B cell (primary cell): ENCODE results near the gene DYNLT2B.

Experiments used
- CTCF ChIP-seq: fragments of 200-600 bp; IDR thresholded peaks from one replicate; pipeline ENCODE4 v1.8.0; 2022; ENCODE audit warnings: antibody characterized with exemption, mild to moderate bottlenecking
- EZH2 ChIP-seq: IDR thresholded peaks from 2 replicates; pipeline ENCODE4 v1.6.1; 2012; ENCODE audit warnings: borderline replicate concordance, low read depth, mild to moderate bottlenecking, moderate library complexity, low read length; ENCODE audit not compliant: insufficient read depth, poor library complexity, severe bottlenecking

- TF ChIP-seq CTCF (no peak), EZH2 (no peak)
Measured at GRCh38 chr3:196332168-196332567, 14.1 kb upstream of the DYNLT2B start.
